HL-60 (cell line): Measurements from ENCODE around the gene CCDC24.

ENCODE experiments used
- DNase-seq, 2 experiments: peaks; one replicate each; pipeline ENCODE4 v3.0.0-alpha.2; 2010 to 2020; ENCODE audit warnings: low read depth in 1 of 2, low spot score in 1 of 2
- H3K27ac ChIP-seq: fragments of 250-450 bp; sonication (Bioruptor Pico); replicated peaks from 2 replicates; pipeline ENCODE4 v1.5.1; 2020; ENCODE audit warnings: mild to moderate bottlenecking, moderate library complexity
- H3K27me3 ChIP-seq: fragments of 250-450 bp; sonication (Bioruptor Pico); 2 replicates; pipeline ENCODE4 v1.5.1; 2021; ENCODE audit warnings: mild to moderate bottlenecking, moderate library complexity; ENCODE audit not compliant: insufficient read depth, poor library complexity, severe bottlenecking
- H3K4me3 ChIP-seq: replicated peaks from 2 replicates; pipeline ENCODE4 v1.5.1; 2011; ENCODE audit warnings: mild to moderate bottlenecking, control low read depth, low read length; ENCODE audit not compliant: insufficient read depth
- CTCF ChIP-seq: IDR thresholded peaks from one replicate; pipeline ENCODE4 v1.5.1; 2011; ENCODE audit warnings: low read length, control low read depth, inconsistent platforms; ENCODE audit not compliant: insufficient read depth
- GABPA ChIP-seq: IDR thresholded peaks from 2 replicates; pipeline ENCODE4 v1.6.1; 2012; ENCODE audit warnings: low read depth
- POLR2AphosphoS5 ChIP-seq: IDR thresholded peaks from 2 replicates; pipeline ENCODE4 v1.6.1; 2012; ENCODE audit warnings: low read depth
- SPI1 ChIP-seq: IDR thresholded peaks from 2 replicates; pipeline ENCODE4 v1.6.1; 2012; ENCODE audit warnings: low read depth, mild to moderate bottlenecking, borderline replicate concordance
- TF ChIP-seq, protein P1 (sequence below): IDR thresholded peaks from 2 replicates; pipeline ENCODE4 v1.6.1; 2012; ENCODE audit warnings: low read depth; ENCODE audit not compliant: insufficient replicate concordance

The CCDC24 gene

DNA sequence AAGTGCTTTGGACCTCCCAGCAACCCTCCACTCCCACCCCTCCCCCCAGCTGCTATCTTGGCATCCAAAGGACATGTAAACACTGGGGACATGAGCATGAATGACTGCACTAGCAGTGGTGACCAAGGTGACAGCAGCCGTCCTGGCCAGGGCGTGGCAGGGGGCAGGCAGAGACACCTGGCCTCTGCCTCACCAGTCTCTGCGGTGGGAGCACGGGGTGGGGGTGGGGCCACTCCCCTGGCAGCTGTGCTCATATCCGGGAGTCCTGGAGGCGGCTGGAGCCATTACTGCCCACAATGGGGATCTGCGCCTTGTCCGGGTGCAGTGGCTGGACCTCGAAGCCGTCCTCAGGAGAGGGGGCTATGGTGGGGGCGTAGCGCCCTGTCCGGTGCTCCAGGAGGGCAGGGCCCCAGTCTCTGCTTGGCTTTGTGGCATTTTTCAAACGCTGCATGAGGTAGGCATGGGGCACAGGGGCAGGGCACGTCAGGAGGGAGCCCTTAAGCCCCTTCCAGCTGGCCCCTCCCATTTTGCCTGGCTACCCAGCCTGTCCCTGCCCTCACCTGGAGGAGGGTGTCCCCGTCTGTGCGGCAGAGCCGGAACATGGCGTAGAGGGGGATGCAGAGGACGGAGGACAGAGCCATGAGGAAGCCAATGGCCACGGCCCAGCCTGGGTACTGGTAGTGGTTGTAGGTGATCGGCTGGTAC is 6.0 kb downstream of the CCDC24 start:
- TF ChIP-seq CTCF: no peak
- TF ChIP-seq GABPA: no peak
- no peak for TF ChIP-seq POLR2AphosphoS5
- TF ChIP-seq, protein P1, sequence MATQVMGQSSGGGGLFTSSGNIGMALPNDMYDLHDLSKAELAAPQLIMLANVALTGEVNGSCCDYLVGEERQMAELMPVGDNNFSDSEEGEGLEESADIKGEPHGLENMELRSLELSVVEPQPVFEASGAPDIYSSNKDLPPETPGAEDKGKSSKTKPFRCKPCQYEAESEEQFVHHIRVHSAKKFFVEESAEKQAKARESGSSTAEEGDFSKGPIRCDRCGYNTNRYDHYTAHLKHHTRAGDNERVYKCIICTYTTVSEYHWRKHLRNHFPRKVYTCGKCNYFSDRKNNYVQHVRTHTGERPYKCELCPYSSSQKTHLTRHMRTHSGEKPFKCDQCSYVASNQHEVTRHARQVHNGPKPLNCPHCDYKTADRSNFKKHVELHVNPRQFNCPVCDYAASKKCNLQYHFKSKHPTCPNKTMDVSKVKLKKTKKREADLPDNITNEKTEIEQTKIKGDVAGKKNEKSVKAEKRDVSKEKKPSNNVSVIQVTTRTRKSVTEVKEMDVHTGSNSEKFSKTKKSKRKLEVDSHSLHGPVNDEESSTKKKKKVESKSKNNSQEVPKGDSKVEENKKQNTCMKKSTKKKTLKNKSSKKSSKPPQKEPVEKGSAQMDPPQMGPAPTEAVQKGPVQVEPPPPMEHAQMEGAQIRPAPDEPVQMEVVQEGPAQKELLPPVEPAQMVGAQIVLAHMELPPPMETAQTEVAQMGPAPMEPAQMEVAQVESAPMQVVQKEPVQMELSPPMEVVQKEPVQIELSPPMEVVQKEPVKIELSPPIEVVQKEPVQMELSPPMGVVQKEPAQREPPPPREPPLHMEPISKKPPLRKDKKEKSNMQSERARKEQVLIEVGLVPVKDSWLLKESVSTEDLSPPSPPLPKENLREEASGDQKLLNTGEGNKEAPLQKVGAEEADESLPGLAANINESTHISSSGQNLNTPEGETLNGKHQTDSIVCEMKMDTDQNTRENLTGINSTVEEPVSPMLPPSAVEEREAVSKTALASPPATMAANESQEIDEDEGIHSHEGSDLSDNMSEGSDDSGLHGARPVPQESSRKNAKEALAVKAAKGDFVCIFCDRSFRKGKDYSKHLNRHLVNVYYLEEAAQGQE: no peak
- no peak for TF ChIP-seq SPI1
- H3K4me3 ChIP-seq: no peak overlapping the region
- no peak for DNase-seq
- H3K27me3 ChIP-seq: no peaks in the 10 kb centered on the region
- H3K27ac ChIP-seq: no peak overlapping the region

DNA sequence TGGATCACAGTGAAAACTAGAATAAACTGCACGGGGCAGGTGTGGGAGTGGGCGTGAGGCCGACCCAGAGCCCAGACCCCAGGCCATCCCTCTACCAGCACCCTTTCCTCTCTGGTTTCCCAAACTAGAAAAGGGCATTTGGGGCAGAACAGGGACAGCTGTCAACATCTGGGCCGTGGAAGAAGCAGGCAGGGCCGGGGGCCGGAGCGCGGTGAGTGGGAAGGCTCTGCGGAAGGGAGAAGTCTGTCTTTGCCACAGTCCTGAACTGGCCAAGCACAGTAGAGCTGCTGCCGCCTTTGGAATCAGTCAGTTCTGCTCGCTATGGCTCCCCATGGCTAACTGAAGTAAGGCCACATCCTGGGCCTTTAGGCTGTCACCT is 6.6 kb downstream of the CCDC24 start:
- Histone ChIP-seq H3K27ac (no peak overlapping the region), H3K4me3 (no peak overlapping the region), H3K27me3 (no peaks in the 10 kb centered on the region)
- TF ChIP-seq, protein P1: no peak
- no peak for TF ChIP-seq CTCF
- TF ChIP-seq POLR2AphosphoS5: no peak
- TF ChIP-seq SPI1: no peak
- TF ChIP-seq GABPA: no peak
- no peak for DNase-seq

DNA sequence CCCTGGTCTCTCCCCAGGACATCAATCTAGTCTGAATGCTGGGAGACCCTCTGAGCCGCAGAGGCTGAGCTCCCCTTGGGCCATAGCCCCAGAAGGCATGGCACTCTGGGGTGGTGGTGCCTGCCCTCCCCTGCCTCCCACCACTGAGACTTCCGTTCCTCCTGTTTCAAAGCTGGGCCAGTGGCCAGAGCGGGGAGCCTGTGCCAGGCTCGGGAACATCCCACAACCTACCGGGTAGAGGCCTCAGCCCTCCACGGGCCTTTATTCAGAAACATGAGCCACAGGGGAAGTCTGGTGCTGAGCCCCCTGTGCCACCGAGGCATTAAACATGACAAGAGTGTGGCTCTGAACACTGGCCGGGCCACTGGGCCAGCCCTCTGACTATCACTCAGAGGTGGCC is 8.1 kb downstream of the CCDC24 start:
- Histone ChIP-seq H3K27me3 (no peaks in the 10 kb centered on the region), H3K4me3 (no peak overlapping the region), H3K27ac (no peak overlapping the region)
- TF ChIP-seq POLR2AphosphoS5 (no peak), GABPA (no peak), SPI1 (no peak), CTCF (no peak)
- TF ChIP-seq, protein P1: no peak
- DNase-seq: no peak
